ENCODE measurements around the gene FNTB.

FNTB gene

DNA sequence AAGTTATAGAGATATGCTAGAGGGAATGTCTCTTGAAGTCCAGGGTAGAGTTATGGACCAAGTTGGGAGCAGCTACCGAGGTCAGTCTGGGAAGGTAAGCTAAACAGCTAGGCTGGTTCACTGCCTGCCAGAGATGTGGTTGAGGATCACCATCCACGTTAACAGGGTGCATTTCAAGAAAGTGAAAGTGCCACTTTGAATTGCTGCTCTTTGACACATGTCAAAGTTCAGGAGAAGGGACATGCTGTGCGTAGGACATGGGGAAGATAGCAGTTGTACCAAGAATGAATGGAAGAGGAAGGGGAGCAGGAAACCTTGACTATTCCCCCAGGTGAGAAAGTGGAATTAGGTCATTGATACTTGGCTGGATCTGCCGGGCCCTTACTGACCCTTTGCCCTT is 66.1 kb downstream of the FNTB start:
- DNase-seq (ENCODE audit: low spot score): no peak

DNA sequence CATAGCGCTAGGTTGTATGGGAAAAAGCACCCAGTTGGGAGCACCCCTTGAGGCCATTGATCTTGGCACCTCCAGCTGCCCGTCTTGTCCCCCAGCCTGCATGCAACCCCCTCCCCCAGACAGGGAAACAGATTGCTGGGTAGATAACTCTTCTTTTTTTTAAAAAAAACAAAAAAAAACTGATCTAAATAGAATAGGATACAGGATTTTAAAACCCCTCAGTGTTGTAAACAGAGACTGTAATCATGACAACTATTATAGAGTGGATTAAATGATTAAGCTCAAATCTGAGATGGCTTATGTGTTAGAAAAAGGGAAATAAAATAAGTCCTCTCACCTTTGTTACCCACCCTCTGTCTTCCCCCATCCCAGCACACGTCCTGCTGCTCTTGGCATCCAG is 66.8 kb downstream of the FNTB start:
- no peak for DNase-seq (ENCODE audit: low spot score)

DNA sequence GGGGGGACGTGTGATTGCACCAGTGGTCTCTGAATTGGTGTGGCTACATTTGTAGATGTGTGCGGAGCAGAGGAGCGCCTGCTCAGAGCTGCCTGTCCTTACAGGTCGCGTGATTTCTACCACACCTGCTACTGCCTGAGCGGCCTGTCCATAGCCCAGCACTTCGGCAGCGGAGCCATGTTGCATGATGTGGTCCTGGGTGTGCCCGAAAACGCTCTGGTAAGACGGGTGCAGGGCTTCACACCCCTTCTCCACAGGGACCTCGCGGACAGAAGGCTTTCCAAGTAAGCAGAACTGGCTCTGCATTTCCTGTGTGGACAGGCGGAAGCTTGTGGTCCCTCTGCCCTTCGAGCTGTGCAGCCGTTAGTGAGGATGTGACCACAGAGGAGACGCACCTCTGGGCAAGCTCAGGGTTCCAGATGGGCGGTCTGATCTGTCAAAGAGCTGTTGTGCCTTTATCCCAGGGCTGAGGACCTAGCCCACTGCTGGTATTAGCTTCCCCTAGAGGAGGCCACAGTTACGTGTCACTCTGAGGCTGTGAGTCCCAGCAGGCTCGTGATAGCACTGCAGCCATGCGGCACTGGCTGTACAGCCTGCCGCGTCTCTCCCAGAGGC is 67.9 kb downstream of the FNTB start:
- no peak for DNase-seq (ENCODE audit: low spot score)

DNA sequence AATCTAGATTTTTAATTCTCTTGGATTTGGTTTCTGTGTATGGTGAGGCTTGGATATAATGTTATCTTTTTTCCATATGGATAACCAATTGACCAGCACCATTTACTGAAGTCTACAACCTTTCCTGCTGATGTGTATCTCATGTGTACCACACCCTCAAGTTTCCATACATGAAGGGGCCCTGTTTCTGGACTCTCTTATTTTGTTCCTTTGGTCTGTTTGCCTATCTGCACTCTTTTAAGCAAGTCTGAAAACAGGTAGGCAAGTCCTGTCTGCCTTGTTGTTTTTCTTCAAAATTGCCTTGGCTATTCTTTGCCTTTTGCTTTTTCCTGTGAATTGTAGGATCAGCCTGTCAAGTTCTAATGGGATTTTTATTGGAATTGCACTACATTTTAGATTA is 71.0 kb downstream of the FNTB start:
- no peak for DNase-seq (ENCODE audit: low spot score)

DNA sequence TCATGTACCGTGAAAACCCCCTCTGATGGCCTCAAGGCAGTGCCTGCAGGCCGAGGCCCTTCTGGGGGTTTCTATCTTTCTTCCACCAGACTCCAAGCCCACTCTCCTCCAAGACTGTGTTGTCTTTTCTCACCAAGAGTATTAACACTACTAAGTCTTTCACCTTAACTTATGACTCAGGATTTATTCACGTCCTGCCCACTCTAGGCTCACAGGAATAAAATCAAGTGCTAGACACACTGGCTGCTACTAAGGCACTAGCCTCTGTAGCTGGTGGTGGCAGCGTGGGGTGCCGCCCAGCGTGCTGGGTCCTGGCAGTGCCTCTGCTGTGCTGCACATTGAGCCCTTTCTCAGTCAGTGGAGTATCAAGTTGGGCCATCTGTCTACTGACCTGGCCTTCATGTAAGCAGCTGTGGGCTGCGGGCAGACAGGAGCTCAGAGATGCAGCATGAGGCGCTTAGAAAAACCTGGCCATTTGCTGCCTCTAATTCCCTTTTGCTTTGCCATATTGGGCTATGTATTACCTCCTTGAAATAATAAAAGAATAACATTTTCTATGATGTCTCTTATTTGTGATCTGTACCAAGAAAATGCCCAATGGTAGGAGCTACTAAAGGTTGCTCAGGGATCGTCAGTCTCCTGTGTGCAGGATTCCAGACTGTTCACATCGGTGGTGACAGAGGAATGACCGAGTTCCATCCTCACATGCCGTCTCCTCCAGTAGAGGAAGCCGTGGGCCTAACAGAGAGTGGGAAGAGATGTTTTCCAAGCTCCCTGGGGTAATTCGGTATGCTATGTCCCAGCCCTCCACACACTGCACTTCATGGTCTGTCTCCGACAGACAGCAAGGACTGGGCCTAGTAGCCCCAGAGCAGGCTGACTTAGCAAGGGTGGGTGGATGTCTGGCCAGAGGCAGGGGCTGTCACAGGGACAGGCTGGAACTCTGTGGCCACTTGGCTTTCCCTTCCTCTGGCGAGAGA is 75.7 kb downstream of the FNTB start:
- no peak for DNase-seq (ENCODE audit: low spot score)

DNA sequence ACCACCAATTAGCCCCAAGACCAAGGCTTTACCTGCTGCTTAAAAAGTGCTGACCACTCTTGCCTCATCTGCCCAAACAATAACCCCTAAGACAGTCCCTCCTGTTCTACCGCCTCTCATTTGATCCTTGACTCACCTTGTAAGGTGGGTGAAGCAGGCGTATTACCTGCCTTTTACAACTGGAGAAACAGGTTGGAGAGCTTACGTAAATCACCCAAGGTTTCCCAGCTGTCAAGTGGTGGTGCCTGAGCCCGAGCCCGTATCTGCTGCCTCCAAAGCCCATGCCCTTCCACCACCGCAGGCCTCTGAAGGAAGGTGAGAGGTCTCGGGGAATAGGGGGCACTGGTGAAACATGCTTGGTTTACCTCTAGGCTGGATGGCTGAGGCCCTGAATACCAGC is 79.0 kb downstream of the FNTB start:
- DNase-seq (ENCODE audit: low spot score): no peak

DNA sequence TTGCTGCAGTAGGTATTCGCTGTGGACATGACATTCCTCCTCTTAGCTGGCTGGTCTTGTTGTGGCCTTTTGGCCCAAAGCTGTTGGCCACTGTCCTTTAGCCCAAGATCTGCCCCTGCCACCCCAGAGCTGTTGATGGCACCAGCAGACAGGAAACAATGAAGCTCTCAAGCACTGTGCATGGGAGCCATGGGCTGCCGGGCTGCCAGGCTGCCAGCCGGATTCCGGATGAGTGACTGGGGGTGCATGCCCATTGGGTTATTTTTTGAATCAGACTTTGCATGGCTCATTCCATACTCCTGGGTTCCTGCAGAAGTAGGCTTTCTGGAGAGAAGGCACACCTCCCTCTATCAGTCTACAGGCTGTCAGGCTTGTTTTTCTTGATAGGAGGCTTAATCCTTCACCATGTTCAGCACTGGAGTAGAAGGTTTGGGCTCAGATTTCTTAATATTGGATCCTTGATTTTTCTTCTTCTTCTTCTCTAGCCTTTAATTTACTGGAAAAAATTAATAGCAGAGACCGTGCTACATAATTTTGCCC is 83.2 kb downstream of the FNTB start:
- peak; percentile 36 for DNase-seq (ENCODE audit: low spot score)

DNA sequence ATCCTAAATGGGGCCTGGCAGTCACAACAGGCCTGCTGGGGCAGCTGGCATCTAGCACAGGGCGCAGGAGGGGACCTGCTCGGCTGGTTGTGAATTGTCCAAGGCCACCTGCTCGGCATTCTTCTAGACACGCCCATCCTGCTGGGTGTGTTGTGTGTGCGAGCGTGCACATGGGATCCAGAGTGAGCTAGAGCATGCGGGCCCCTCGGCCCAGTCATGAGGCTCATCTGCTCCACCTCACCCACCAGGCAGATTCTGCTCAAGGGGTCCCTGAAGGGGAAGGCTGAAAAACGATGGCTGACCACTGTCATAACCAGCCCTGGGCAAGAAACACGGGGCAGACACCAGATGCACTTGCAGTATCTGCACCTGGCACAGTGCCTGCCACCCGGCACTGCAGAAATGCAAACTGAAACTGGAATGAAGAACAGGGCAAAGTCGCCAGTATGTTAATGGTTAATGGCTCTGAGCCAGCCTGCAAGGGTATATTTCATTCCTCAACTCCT is 83.8 kb downstream of the FNTB start:
- DNase-seq (ENCODE audit: low spot score): no peak

DNA sequence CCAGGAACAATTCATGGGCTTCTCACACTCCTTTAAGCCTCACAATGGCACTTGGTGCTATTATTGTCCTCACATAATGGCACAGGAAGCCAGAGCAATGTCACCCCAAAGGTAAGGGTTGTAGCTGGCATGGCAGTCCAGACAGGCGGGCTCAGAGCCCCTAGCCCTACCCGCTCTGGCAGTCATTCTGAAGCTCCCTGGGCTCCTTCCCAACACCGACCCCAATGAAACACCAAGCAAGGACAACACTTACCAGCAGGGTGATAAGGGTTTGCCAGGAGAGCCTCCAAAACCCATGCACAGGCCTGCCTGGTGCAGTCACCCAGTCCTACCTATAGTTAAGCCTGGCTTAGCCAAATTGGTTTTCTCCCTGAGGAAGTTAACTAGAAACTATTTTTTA is 84.8 kb downstream of the FNTB start:
- DNase-seq (ENCODE audit: low spot score): no peak

DNA sequence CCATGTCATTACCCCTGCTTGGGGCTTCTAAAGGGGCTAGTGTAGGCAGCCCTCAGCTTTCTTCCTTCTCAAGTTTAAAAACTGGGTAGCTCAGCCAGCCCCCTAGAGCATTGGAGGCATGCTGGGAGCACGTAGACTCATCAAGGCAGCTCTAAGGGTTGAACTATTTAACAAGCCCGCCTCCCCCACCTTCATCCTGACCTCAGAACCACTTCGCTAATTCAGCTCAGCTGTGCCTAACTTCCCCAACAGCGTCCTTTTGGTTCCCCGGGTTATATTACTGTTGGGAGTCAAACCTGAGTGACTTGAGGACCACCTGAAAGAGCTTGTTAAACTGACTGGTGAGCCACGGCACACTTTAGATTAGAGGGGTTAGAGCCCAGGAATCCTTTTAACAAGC is 85.6 kb downstream of the FNTB start:
- no peak for DNase-seq (ENCODE audit: low spot score)

DNA sequence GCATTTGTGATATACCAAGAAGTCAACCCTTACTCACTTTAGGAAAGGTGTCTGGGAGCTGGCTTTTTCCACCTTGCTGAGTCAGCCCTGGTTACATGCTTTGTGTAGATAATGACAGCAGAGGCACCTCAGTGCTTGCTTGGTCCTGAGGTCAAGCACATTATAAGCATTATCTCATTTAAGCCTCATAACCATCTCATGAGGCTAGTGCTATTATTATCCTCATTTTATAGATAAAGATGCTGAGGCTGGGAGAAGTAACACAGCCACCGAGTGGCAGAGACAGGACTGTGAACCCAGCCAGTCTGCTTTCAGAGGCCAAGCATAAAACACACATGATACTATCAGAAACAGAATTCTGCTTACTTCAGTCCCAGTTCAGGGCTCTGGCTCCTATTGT is 86.2 kb downstream of the FNTB start:
- no peak for DNase-seq (ENCODE audit: low spot score)

DNA sequence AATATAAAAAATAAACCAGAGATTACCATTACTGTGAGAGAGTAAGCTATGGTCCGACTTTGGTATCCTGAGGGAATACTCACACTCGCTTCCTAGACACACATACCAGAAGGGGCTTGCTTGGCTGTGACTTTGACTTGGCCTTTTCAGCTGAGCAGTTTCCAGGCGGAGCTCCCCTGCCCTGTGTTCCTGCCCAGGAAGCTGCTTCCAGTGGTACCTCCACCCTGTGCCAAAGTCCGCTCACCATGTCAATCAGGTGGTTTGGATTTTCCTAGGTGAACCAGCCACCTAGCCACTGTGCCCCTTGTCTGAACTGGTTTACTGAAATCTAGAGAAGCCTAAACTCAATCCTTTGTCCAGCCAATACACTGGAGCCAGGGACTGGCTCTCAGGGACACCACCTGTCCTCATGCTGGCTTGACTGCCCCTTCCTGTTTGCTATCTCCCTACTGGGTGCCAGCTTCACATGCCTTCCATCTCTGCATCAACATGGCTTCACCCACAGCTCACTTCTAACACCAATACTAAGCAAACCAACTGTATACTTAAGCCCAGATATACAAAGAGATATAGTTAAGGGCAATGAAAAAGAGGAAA is 87.0 kb downstream of the FNTB start:
- DNase-seq (ENCODE audit: low spot score): no peak

DNA sequence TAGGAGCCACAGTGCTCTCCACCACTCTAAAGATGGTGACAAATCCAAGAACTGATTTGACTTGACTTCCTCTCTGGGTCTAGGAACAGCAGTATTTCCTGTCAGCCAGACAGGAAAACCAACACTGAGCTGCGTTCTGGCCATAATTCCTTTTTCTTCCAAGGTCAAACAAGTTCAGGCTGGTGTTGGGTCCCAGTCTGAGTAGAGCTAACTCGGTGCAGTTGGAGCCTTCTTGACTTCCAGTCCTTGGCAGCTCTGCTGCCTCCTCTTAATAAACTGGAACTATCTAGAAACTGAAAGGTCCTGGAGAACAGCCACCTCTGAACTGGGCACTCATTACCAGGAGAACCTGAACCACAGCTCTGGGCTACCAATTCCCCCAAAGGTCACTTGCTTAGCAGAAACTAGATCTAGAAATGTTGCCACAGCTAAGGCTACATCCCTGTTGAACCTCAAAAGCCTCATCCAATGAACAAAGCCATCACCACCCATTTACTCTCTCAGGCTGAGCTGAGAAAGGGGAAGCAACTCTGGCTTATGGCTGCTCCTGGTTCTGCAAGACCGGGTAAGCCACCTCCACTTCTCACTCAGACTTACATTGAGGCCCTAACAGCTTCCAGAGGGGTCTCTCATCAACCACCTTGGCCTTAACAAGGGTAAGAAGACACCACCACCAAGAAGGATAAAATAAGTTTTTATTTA is 87.9 kb downstream of the FNTB start:
- DNase-seq (ENCODE audit: low spot score): peak; percentile 64

DNA sequence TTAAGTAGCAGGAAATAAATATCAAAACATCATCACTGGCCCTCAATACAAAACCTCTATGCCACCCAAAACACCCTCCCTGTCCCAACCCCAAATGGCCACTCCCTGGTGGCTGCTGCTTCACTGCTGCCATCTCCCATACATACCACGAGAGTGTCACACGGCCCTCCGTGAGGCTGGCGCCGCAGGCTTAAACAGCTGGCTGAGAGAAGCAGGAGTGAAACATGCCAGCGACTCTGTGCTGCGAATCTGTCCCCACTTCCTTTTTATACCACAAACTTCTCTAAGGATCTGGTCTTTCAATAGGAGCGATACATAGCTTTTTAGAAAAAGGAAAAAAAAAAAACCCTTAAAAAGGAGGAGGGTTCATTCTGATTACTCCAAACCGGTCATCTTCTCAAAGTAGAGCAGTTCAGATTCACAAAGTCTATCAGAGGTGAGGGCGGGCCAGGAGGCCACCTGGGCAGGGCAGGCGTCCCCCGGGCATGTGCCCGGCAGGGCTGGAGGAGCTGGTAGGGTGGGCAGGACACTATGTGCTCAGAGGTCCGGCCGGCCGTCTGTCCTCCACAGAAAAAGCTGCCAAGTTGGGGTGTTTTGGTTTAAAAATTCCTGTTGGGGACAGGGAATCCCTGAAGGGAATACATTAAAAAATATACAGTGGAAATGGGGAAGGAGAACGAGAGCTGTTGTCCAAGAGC is 89.1 kb downstream of the FNTB start:
- peak; percentile 53 for DNase-seq (ENCODE audit: low spot score)

DNA sequence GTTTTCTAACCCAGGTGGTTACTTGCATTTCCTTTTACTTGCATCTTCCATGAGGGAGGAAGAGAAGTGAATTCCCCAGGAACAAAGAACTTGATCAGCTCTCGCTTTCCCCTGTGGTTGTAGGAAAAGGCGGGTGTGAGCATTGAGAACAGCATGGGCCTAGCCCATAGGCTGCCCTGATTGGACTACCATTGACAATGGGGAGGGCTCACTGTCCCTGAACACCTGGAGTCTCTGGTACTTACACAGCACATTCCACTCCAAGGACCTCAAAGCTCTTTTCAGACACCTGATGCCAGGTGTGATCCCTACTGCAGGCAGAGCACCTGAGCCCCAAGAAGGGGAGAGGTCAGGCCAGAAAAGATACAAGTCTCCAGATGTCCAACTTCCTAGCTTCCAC is 90.6 kb downstream of the FNTB start:
- DNase-seq (ENCODE audit: low spot score): no peak

DNA sequence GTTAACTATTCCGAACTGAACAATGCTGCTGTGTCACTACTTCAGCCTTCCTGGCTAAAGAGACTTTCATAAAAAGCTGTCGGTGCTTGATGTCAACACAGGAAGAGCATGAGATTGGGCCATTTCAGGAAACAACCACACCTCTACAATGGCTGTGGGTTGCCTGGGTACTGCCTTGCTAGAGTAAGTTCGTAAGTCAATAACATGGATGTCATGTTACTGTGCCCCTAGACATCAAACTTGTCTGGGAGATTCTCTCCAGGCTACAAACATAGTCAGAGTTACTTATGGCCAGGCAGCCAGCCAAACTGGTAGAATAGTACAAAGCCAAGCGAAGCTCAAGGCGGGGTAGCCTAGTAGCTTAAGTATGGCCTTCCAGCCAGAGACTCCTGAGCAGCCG is 92.5 kb downstream of the FNTB start:
- no peak for DNase-seq (ENCODE audit: low spot score)

DNA sequence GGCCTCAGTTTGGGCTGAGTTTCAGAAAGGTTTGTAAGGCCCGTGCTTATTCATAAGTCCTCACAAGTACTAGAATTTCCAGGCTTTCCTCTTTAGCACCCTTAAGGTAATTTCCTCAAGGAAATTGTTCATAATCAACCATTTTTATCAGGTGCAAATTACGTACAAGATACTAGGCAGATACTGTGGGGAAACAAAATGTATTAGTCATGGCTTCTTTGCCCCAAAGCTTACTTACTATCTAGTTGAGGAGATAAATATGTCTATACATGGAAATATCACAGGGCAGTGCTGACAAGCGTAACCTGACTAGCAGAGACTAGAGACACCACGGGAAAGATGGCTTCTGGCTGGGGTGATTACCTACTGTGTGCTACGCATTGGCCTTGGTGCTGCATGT is 93.1 kb downstream of the FNTB start:
- DNase-seq (ENCODE audit: low spot score): no peak

DNA sequence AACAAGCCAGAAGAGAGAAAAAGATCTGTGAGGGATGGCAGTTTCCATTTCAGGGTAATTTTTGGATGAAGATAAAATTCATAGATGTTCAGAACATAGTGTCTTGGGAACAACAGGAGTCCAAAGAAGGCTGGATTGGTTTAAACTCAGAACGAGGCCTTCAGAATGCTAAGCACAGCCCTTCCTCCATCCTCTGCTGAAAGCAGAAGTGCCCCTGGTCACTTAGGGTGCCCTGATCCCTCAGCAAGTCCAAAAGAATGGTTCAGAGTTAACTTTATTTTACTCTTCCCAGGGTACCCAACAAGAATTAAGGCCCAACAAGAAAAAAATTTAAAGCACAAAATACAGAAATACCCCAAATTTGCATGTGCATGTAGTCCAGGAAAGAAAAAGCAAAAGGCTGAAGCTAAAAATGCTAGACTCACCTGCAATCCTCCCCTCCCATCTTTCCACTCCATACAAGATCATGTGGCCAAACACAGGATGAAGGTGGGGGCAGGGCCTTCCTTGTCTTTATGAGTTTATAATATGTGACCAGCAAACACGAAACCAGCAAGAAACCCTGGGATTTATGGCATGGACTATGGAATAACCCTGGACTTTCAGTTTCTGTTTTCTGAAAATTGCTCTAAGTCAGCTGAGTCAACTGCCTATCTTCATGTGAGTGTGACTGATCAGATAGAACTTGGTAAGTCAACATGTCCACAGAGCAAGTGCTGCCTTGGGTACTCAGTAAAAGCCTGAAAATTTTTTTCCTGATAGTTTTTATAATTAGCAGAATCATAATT is 94.5 kb downstream of the FNTB start:
- peak; percentile 38 for DNase-seq (ENCODE audit: low spot score)

DNA sequence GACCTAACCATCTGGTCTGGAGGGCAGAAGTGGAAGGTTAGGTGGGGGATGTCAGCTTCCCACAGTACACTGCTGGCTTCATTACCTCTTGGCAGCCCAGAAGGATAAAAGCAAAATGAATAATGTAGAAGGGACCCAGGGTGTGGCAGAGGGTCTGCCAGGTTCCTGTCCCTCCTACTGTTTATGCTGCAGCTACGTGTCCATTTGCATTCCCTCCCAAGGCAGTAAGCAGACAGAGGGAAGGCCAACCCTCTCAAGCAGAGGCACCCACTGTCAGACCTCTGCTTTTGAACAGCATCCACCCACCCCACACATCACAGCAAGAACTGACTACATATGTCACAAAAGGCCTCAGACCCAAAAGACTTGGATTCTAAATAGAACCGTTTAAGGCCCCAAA is 96.2 kb downstream of the FNTB start:
- no peak for DNase-seq (ENCODE audit: low spot score)

Data from pons (tissue), 1 donor.